ENCODE data around the gene GSTM4. TPM values are rescaled to one million over a fixed set of nuclear protein-coding genes. Genes with fewer than 3 reads are reported as not detected.
A peak's percentile ranks its signal among the peaks of the same experiment; 100 is the strongest.

The GSTM4 gene
- total and polyA plus RNA-seq, 8 donors: 7.5 to 63.6 (median 24.2) TPM

GRCh38 chr1:109644670-109645069 lies 11.2 kb upstream of the GSTM4 start:
- DNase-seq: no peak
- H3K27ac ChIP-seq: no peak overlapping the region
- WGBS, 5 donors: 15 to 32% methylated on average over 10 of the region's 10 CpGs; no CpG with 5 or more reads in 3 of the 5 donors
- H3K4me3 ChIP-seq: no peak overlapping the region
- no peaks in the 10 kb centered on the region for H3K27me3 ChIP-seq
- no peaks in the 10 kb centered on the region for H3K36me3 ChIP-seq
- H3K4me1 ChIP-seq: peaks cover 9 to 21% (median 13%) of the 10 kb centered on the region in 4 donors
- H3K9me3 ChIP-seq: no peaks in the 10 kb centered on the region
- intact Hi-C loops (cut with DNase I; ENCODE audit: low total_unique reads): loop anchor here (5.0 kb wide), 1 partner anchor 128 kb away; no protein-coding TSS in a partner anchor
- TF ChIP-seq CTCF (IDR thresholded peaks at IDR 0.05) (no peak), POLR2AphosphoS5 (IDR thresholded peaks at IDR 0.05) (no peak), POLR2A (IDR thresholded peaks at IDR 0.05) (no peak), EP300 (IDR thresholded peaks at IDR 0.05) (no peak)

GRCh38 chr1:109649491-109649914 lies 6.4 kb upstream of the GSTM4 start:
- peak in 1 of 7 experiments; percentile 15 for TF ChIP-seq CTCF (IDR thresholded peaks at IDR 0.05)
- no peak for TF ChIP-seq EP300 (IDR thresholded peaks at IDR 0.05)
- no peak for TF ChIP-seq POLR2AphosphoS5 (IDR thresholded peaks at IDR 0.05)
- Histone ChIP-seq H3K27me3 (no peaks in the 10 kb centered on the region), H3K36me3 (no peaks in the 10 kb centered on the region), H3K27ac (no peak overlapping the region), H3K4me1 (peaks cover 0 to 2% (median 1%) of the 10 kb centered on the region in 4 donors), H3K9me3 (no peaks in the 10 kb centered on the region), H3K4me3 (peak overlapping the region in 2 of 4 donors; percentile 8 to 18)
- WGBS, 5 donors: 53 to 69% (median 60%) methylated on average over 4 of the region's 4 CpGs
- intact Hi-C loops (cut with DNase I; ENCODE audit: low total_unique reads): no loop called here
- peak in 1 of 2 donors; percentile 57 for DNase-seq

GRCh38 chr1:109650609-109651008 lies 5.3 kb upstream of the GSTM4 start:
- H3K9me3 ChIP-seq: no peaks in the 10 kb centered on the region
- H3K4me3 ChIP-seq: no peak overlapping the region
- 90 to 93% (median 92%) methylated on average over 3 of the region's 3 CpGs for WGBS, 5 donors
- DNase-seq: no peak
- intact Hi-C loops (cut with DNase I; ENCODE audit: low total_unique reads): no loop called here
- H3K36me3 ChIP-seq: no peaks in the 10 kb centered on the region
- no peaks in the 10 kb centered on the region for H3K27me3 ChIP-seq
- H3K27ac ChIP-seq: no peak overlapping the region
- no peak for TF ChIP-seq POLR2A (IDR thresholded peaks at IDR 0.05)
- no peak for TF ChIP-seq CTCF (IDR thresholded peaks at IDR 0.05)
- no peak for TF ChIP-seq POLR2AphosphoS5 (IDR thresholded peaks at IDR 0.05)
- no peak for TF ChIP-seq EP300 (IDR thresholded peaks at IDR 0.05)
- peaks cover 6 to 13% (median 11%) of the 10 kb centered on the region in 4 donors for H3K4me1 ChIP-seq

- H3K27ac ChIP-seq: no peak overlapping the region
- H3K36me3 ChIP-seq: peaks cover 0 to 3% (median 0%) of the 10 kb centered on the region in 4 donors
- no peak overlapping the region for H3K4me3 ChIP-seq
- H3K9me3 ChIP-seq: no peaks in the 10 kb centered on the region
- no peak for DNase-seq
- intact Hi-C loops (cut with DNase I; ENCODE audit: low total_unique reads): no loop called here
- H3K4me1 ChIP-seq: peaks cover 12 to 27% (median 20%) of the 10 kb centered on the region in 4 donors
- H3K27me3 ChIP-seq: no peaks in the 10 kb centered on the region
- WGBS, 5 donors: 32 to 57% (median 35%) methylated on average over 2 of the region's 2 CpGs
- TF ChIP-seq POLR2AphosphoS5 (IDR thresholded peaks at IDR 0.05): peak in 1 of 3 donors; percentile 12
- no peak for TF ChIP-seq CTCF (IDR thresholded peaks at IDR 0.05)
These were observed 3.5 kb upstream of the GSTM4 start for GRCh38 chr1:109652402-109652801.

All from stomach (tissue), 9 donors.